NK-92 (cell line): ENCODE results near the gene MMP17.

Source experiments
- DNase-seq: peaks from one replicate; lab custom pipeline; 2025; ENCODE audit not compliant: unreplicated experiment; lab: John Stamatoyannopoulos, UW

The MMP17 gene

GRCh38 chr12:131829791-131830334 is 1.7 kb downstream of the MMP17 start:
- DNase-seq = no peak

- no peak for DNase-seq
Measured at GRCh38 chr12:131830335-131830913, 2.2 kb downstream of the MMP17 start.

- DNase-seq = no peak
Measured at GRCh38 chr12:131830914-131831571, 2.9 kb downstream of the MMP17 start.

- no peak for DNase-seq
Measured at GRCh38 chr12:131831635-131832041, 3.4 kb downstream of the MMP17 start.

- DNase-seq = no peak
Measured at GRCh38 chr12:131832321-131833231, 4.4 kb downstream of the MMP17 start.

- DNase-seq = no peak
Measured at GRCh38 chr12:131833288-131833895, 5.2 kb downstream of the MMP17 start.

GRCh38 chr12:131833896-131834641 is 5.9 kb downstream of the MMP17 start:
- DNase-seq = no peak

GRCh38 chr12:131834798-131835615 is 6.8 kb downstream of the MMP17 start:
- DNase-seq = no peak

- no peak for DNase-seq
Measured at GRCh38 chr12:131835616-131836171, 7.5 kb downstream of the MMP17 start.

GRCh38 chr12:131836193-131836592 is 8.0 kb downstream of the MMP17 start:
- no peak for DNase-seq

- DNase-seq = no peak
Measured at GRCh38 chr12:131836714-131837397, 8.7 kb downstream of the MMP17 start.

GRCh38 chr12:131840643-131841416 is 12.6 kb downstream of the MMP17 start:
- no peak for DNase-seq

- DNase-seq = no peak
Measured at GRCh38 chr12:131841547-131841946, 13.4 kb downstream of the MMP17 start.

- no peak for DNase-seq
Measured at GRCh38 chr12:131842169-131842568, 14.0 kb downstream of the MMP17 start.

GRCh38 chr12:131843527-131843926 is 15.3 kb downstream of the MMP17 start:
- DNase-seq = no peak

- DNase-seq = no peak
Measured at GRCh38 chr12:131844140-131844539, 15.9 kb downstream of the MMP17 start.

GRCh38 chr12:131844656-131845055 is 16.5 kb downstream of the MMP17 start:
- DNase-seq = no peak

GRCh38 chr12:131845121-131845520 is 16.9 kb downstream of the MMP17 start:
- no peak for DNase-seq
